HG03103 (cell line): ENCODE results near the gene NDUFA1.
"Not testable (repeated sequence)": the region's sequence is repeated elsewhere in the genome, so short reads cannot be mapped to it uniquely, and the experiment has no call there.

Experiments used
- ATAC-seq: cut with Tn5 transposase; IDR thresholded peaks from one replicate; pipeline ENCODE4 v1.9.1; 2021; ENCODE audit warnings: low read depth; ENCODE audit not compliant: unreplicated experiment

The NDUFA1 gene

GRCh38 chrX:119899125-119899524 is 27.5 kb downstream of the NDUFA1 start:
- no peak for ATAC-seq

- no peak for ATAC-seq
Observed at GRCh38 chrX:119900976-119901375, 29.3 kb downstream of the NDUFA1 start.

GRCh38 chrX:119916310-119916709 is 44.7 kb downstream of the NDUFA1 start:
- no peak for ATAC-seq

GRCh38 chrX:119917877-119918276 is 46.2 kb downstream of the NDUFA1 start:
- ATAC-seq: no peak

GRCh38 chrX:119919835-119920585 is 48.4 kb downstream of the NDUFA1 start:
- no peak for ATAC-seq

GRCh38 chrX:119922391-119922790 is 50.8 kb downstream of the NDUFA1 start:
- ATAC-seq: not testable (repeated sequence)
